Measurements from ENCODE around the gene ZG16.
"Not testable (repeated sequence)": the region's sequence is repeated elsewhere in the genome, so short reads cannot be mapped to it uniquely, and the experiment has no call there.

Gene ZG16

GRCh38 chr16:29789775-29790182, 11.7 kb downstream of the ZG16 start:
- DNase-seq: peak in 1 of 2 experiments; percentile 49

- DNase-seq: peak; percentile 99
These were observed 12.3 kb downstream of the ZG16 start, which contains the start of gene KIF22 for GRCh38 chr16:29790183-29790948. Gene KIF22 (plus strand): TSS chr16:29790751. CDS start chr16:29790760, 9 bp downstream.

GRCh38 chr16:29790949-29791844, 13.1 kb downstream of the ZG16 start:
- DNase-seq: no peak

GRCh38 chr16:29791845-29792807, 14.1 kb downstream of the ZG16 start:
- no peak for DNase-seq

- not testable (repeated sequence) for DNase-seq
These were observed 15.1 kb downstream of the ZG16 start for GRCh38 chr16:29793153-29793552.

- no peak for DNase-seq
These were observed 16.2 kb downstream of the ZG16 start for GRCh38 chr16:29794231-29794710.

- no peak for DNase-seq
These were observed 24.4 kb downstream of the ZG16 start for GRCh38 chr16:29802416-29802935.

- DNase-seq: no peak
These were observed 26.0 kb downstream of the ZG16 start for GRCh38 chr16:29804020-29804419.

GRCh38 chr16:29804455-29805231, 26.6 kb downstream of the ZG16 start:
- DNase-seq: peak; percentile 32 to 64

GRCh38 chr16:29805232-29806098, 27.4 kb downstream of the ZG16 start:
- peak; percentile 99 for DNase-seq

GRCh38 chr16:29806099-29806579, 28.1 kb downstream of the ZG16 start, which contains the start of gene MAZ:
Gene MAZ (plus strand): TSS chr16:29806529. CDS start chr16:29806702, 173 bp downstream.
- peak; percentile 85 to 95 for DNase-seq

- peak; percentile 12 to 51 for DNase-seq
These were observed 28.8 kb downstream of the ZG16 start for GRCh38 chr16:29806641-29807425.

GRCh38 chr16:29807426-29808218, 29.6 kb downstream of the ZG16 start:
- peak; percentile 87 to 88 for DNase-seq

GRCh38 chr16:29808219-29808900, 30.3 kb downstream of the ZG16 start:
- no peak for DNase-seq

- DNase-seq: no peak
These were observed 31.1 kb downstream of the ZG16 start for GRCh38 chr16:29809031-29809747.

- DNase-seq: no peak
These were observed 32.0 kb downstream of the ZG16 start for GRCh38 chr16:29809850-29810698.

Measured in SHP77 (cell line).